ENCODE data around the gene TCF12.
A peak's percentile ranks its signal among the peaks of the same experiment; 100 is the strongest.

The TCF12 gene

GRCh38 chr15:56918046-56918938, at the start of gene TCF12:
TSS of gene TCF12 (plus strand) at chr15:56918644. CDS start at chr15:56919914, 1,270 bp downstream.
- peak; percentile 35 for DNase-seq

- DNase-seq = no peak
Measured at GRCh38 chr15:56869573-56869972, 48.9 kb upstream of the TCF12 start.

- DNase-seq = no peak
Measured at GRCh38 chr15:56871185-56871584, 47.3 kb upstream of the TCF12 start.

- no peak for DNase-seq
Measured at GRCh38 chr15:56871867-56872266, 46.6 kb upstream of the TCF12 start.

- DNase-seq = no peak
Measured at GRCh38 chr15:56877255-56877970, 41.0 kb upstream of the TCF12 start.

- no peak for DNase-seq
Measured at GRCh38 chr15:56879502-56879901, 38.9 kb upstream of the TCF12 start.

GRCh38 chr15:56883088-56883487, 35.4 kb upstream of the TCF12 start:
- no peak for DNase-seq

- no peak for DNase-seq
Measured at GRCh38 chr15:56886363-56886931, 32.0 kb upstream of the TCF12 start.

- peak; percentile 31 for DNase-seq
Measured at GRCh38 chr15:56886932-56887781, 31.3 kb upstream of the TCF12 start.

GRCh38 chr15:56887782-56888438, 30.5 kb upstream of the TCF12 start:
- no peak for DNase-seq

GRCh38 chr15:56890038-56890437, 28.4 kb upstream of the TCF12 start:
- DNase-seq = no peak

- DNase-seq = no peak
Measured at GRCh38 chr15:56891852-56892440, 26.5 kb upstream of the TCF12 start.

- DNase-seq = peak; percentile 47
Measured at GRCh38 chr15:56892659-56893363, 25.6 kb upstream of the TCF12 start.

GRCh38 chr15:56893364-56893678, 25.1 kb upstream of the TCF12 start:
- DNase-seq = no peak

GRCh38 chr15:56894601-56895000, 23.8 kb upstream of the TCF12 start:
- DNase-seq = no peak

GRCh38 chr15:56901931-56902330, 16.5 kb upstream of the TCF12 start:
- DNase-seq = no peak

GRCh38 chr15:56906766-56907165, 11.7 kb upstream of the TCF12 start:
- DNase-seq = no peak

GRCh38 chr15:56910801-56911200, 7.6 kb upstream of the TCF12 start:
- no peak for DNase-seq

GRCh38 chr15:56913241-56913640, 5.2 kb upstream of the TCF12 start:
- no peak for DNase-seq

GRCh38 chr15:56913670-56914069, 4.8 kb upstream of the TCF12 start:
- DNase-seq = no peak

GRCh38 chr15:56915888-56916287, 2.6 kb upstream of the TCF12 start:
- no peak for DNase-seq

Measured in NCI-H187 treated with DMSO at 0.1 percent for 48 hours (cell line).